ENCODE results near the gene SAP30L. TPM values are rescaled to one million over a fixed set of nuclear protein-coding genes. Genes with fewer than 3 reads are reported as not detected.

The SAP30L gene
- total RNA-seq, 1 experiment from 2014 or later = 15.8 TPM

DNA sequence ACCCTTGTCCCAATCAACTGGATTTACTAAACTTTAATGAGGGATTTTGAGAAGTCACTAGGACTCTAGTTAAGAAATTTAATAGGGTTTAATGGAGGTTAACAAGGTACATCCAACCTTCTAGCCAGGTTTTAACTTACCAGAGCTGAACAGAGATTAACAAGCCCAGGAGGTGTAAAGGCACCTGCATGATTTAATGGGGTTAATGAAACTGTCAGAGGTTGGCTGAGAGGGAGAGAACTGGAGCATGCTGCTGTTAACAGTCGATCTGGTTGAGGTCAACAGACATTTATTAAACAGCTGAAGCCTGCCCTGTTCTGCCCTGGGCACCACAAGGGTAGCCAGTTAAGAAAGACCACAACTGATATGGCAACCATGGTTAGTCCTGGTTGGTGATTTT, 18.6 kb downstream of the SAP30L start:
- no peak for DNase-seq (ENCODE audit: low read depth)

DNA sequence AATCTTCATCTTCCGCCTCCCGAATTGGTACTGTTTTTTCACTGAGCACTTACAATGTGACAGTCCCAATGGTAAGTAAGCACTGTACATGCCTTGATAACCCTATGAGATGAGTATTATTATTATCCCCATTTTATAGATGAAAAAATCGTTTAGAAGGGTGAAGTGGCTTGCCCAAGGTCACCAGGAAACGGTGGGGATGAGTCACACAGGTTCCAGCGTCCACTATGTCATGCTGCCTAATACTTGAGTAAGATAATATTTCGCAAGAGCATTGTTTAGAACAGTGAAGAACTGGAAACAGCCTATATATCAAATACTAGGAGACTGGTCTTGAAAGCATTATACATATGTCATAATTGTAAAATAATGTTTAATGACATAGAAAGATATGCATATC, 19.4 kb downstream of the SAP30L start:
- no peak for DNase-seq (ENCODE audit: low read depth)

DNA sequence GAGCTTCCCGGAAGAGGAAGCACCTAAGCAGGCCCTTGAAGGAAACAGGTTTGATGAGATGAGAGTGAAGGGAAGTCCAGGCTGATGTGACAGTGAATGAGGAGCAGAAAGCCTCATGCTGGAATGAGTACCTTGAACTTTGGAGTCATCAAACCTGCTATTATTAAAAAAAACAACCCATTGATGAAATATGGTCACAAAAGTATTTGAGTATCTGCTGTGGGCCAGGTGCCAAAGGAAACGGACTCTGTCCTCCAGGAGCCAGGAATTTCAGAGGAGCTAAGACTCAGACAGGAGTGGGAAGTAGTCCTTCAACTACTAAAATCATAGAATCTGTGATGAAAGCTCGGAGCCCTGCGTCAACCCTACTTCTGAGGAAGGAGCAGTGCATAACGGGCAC, 20.4 kb downstream of the SAP30L start:
- DNase-seq (ENCODE audit: low read depth) = no peak

DNA sequence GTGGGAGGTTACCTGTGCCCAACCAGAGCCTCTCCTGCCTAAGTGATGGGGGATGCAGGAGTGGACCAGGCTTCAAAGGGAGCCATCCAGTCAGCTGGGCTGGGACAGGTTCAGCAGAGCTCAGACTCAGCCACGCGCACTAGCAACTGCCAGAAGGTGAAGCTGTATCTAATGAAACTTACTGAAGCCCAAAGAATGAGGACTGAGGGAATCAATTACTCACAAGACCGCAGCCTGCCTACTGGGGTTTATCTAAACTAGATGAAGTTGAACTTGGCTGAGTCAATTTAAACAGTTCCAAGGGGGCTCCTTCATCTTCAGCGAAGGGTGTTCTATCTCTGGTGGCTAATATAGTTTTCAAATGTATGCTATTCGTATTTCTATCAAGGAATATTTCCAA, 20.9 kb downstream of the SAP30L start:
- DNase-seq (ENCODE audit: low read depth) = no peak

DNA sequence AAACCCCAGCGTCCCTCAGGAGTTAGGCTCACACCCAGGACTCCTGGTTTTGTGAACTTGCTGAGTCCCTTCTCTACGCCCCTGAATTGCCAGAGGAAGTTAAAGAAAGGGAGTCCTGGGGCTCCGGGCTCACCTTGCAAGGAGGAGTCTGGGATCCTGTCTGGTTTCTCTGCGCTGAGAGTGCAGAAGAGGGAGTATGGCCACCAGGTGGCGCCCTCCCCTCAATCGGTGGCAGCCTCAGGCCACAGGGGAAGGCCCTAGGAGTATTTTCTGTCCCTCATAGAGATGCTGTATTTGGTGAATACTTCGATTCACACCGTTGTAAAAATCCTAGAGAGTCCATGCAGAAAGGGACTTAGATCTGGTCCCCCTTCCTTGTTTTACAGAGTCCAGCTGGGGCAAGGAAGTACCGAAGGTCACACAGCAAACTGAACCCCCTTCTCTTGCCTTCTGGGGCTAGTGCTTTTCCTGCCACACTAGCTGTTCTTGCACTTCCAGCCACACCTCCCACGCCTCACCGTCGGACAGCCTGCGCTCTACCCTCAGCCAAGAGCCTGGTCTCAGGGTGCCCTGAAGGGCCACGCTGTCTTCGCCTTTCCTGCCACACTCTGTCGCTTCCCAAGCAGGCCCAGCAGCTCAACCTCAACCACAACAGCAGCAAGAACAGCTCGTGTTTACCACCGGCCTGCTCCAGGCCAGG, 22.0 kb downstream of the SAP30L start:
- DNase-seq (ENCODE audit: low read depth) = peak; percentile 78

DNA sequence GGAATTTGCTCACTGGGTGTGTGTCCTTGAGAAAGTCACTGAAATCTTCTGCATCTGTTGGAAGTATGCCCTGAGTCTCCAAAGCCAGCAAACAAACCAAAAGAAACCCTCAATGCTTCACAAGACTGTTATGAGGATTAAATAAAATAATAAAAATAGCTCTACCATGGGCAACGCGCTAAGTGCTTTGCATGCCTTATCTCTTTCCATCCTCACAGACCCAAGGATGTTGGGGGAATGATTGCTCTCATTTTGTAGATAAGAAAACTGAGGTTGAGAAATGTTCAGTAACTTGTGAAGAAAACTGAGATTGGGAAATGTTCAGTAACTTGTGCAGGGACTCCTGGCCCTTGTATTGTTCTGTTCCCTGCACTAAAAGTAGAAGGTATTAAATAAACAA, 24.3 kb downstream of the SAP30L start:
- DNase-seq (ENCODE audit: low read depth) = no peak

DNA sequence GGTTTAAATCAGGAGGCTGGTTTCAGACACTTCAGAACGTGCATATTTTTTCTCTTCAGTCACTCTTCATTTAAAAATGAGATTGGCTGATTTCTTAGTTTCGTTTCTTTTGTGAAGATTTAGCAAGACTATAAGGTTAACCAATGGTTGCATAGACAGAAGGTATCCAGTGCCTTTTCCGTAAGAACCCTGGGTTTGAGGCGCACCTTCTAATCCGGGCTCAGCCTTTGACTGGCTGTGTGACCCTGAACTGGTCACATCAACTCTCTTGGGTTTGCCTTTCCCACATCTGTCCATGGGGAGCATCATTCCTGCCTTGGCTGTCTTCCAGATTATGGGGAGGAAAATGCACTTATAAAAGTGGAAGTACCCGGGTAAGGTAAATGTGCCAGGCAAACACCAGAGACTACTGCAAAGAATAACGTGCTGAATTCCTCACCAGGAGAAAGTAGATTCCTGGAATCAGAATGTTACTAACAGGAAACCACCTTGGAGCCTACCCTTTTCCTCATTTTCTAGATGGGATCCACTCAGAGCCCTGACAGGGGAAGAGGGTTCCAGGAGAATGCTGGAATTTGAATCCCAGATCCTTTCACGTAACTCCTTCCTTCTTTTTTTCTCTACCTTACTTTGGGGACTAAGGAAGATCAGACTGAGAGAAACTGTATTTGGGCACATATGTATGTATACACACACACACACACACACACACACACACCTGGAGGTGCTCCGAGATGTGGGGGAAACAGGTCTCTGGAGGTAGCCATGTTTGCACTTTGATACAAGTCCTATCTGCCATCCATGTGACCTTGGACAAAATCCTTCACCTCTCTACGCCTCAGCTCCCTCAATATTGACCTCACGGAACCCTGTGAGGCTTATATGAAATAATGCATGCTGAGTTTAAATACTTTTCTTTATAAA, 25.4 kb downstream of the SAP30L start:
- DNase-seq (ENCODE audit: low read depth) = no peak

DNA sequence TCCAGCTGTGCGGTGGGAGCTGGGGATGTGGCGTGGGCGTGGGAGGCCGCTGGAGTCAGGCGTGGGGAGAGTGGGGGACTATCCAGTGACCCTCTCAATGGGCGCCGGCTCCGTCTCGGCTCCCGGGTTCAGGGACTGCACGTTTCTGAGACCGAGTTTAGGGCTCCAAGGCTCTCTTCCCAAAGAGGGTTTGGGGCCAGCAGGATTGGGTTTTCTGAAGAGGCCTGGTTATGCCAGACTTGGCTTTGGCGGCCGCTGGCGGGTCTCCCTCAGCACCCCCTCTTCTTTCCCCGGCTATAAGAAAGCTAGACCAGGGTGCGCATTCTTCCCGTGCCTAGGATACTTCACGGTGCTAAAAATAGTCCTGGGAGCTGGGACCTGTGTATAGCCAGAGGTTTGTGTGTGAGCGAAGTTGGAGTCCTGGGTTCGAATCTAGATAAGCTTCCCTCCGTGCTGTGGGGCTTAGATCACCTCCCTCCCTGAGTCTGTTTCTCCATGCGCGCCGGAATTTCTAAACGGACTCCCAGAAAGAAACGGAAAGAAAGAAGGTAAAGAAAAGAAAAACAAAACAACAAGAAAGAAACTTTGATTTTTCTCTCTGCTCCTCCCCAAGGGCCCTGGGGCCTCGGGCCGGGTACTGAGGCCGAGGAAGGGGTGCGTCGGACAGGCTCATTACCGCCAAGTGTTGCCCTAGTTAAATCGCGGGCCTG, 27.2 kb downstream of the SAP30L start:
- DNase-seq (ENCODE audit: low read depth) = no peak

DNA sequence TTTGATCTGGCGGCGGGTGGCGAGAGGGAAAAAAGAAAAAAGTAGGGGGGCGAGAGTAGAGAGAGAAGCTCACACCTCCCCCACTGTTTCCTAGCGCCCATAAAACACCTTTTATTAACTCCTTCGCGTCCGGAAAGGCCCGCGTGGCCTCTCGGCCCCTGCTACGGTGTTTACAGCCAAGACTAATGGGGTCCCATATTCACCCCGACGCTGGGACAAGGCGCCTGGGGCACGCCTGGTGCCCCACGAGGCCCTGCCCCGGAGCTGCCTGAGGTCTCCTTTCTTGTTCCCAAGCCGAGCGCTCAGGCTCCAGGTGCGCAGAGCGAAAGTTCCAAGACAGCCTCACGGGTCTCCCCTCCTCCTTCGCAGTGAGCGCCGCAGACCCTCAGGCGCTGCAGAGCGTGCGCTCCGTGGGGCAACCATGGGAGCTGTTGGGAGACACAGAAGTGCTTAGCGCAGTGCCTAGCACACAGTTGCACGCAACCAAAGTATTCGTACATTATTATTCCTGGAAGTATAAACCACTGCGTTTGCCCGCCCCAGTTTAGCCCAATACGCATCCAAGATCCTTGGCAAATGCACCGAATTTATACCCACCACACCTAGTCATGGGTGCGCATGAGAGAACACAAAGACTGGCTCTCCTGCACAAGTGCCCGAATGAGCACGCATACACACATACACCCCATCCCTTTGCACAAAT, 27.9 kb downstream of the SAP30L start:
- DNase-seq (ENCODE audit: low read depth) = no peak

DNA sequence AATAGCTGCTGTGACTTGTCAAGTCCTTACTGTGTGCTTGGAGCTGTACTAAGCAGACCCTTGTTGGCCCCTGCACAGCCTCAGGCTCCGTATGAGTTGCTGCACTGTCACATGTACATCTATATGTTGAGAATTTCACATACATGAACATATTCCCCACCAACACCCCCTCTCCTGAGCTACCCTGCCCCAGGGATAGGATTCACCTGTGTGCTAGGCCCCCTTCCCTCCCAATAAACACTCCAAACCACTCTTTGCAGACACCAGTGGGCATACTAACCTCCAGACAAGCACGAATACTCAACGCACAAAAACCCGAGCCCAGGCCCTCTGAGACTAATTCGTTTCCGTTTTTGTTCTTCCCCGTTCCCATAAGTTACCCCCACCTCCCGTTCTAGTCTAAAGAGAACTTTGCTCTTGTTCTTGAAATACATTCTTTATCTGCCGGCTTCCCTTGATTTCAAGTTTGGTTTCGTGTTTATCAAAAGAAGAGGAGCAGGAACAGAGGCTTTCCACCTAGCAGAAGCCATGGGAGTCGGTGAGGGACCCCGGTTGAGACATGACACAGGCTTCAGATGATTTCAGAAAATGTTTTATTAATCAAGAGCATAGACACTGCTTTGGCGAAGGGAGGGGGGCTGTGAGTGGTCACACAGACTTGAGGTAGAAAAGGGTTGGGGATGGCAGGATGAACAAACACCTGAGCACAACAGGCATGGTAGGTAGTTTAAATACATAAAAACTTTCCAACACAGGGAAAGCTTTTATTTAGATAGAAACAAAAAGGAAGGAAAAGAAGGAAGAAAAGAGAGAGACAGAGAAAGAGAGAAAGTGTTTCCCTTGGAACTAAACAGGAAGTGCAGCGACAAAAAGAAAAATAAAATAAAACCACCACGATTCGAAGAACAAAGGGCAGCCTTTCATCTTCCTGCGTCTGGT, 28.9 kb downstream of the SAP30L start:
- no peak for DNase-seq (ENCODE audit: low read depth)

DNA sequence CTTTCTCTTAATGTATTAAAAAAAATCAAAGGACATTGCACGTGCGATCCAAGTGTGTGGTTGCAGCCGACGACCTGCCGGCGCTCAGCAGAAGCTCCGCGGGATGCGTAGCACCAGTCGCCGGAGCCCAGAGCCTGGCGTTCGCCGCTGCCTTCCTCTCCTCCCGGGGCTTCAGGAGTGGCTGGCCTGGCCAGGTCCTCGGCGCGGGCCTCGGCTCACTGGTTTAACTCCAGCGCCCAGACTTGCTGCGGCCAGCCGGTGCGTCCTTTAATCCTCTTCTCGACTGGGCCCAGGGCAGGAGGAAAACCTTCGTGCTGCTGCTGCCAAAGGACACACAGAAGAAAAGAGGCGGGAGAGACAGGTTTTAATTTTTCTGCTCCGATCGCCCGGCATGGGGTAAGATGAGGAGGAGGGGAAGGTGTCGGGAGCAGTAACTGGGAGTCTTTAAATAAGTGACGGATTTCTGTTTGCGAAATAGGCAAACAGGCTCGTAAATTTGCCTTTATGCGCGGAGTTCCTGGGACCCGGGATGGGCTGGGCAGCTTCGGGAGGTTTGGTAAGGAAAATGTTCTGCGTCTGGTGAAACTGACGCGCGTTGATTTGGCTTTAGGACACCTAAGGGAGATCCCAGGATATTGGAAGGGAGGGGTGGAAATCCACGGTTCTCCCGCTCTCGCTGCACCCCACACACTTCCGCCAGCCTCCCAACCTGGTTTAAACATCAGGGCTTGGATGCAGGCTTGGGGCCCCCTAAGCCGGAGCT, 30.0 kb downstream of the SAP30L start:
- DNase-seq (ENCODE audit: low read depth) = no peak

DNA sequence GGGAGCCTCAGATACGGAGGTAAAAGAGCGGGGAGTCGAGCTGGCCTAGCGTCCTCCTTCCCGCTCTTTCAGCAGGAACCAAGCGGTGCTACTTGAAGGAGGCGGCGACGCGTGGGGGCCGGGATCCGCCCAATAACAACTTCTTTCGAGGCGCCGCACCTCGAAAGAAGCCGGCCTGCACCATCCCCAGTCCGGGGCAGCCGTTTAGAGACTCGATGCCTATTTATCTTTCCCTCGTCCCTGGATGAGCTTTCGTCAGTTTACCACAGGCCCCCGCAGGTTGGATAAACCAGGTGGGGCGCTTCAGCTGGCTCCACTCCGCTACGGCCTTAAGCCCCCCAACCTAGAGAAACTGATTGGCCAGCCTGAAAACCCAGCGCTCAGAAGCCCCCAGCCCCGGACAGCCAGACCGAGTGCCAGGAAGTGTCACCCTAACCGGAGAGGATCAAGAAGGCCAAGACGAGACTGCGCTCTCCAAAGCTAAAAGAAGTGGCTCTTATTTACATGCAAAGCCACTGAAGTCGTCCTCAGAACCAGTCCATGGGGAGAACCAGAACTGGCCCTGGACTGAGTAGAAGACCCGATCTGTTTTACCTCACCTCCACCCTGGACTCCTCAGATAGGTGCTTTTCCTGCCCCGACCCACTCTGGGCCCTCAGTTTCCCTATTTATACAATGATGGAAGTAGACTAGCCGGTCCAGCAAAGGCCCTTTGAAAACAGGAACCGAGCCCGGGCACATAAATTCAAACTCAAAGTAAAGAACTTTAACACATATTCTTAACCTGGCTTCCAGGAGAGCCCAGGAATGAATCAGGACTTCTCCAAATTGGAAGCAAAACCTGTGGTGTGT, 30.8 kb downstream of the SAP30L start:
- no peak for DNase-seq (ENCODE audit: low read depth)

DNA sequence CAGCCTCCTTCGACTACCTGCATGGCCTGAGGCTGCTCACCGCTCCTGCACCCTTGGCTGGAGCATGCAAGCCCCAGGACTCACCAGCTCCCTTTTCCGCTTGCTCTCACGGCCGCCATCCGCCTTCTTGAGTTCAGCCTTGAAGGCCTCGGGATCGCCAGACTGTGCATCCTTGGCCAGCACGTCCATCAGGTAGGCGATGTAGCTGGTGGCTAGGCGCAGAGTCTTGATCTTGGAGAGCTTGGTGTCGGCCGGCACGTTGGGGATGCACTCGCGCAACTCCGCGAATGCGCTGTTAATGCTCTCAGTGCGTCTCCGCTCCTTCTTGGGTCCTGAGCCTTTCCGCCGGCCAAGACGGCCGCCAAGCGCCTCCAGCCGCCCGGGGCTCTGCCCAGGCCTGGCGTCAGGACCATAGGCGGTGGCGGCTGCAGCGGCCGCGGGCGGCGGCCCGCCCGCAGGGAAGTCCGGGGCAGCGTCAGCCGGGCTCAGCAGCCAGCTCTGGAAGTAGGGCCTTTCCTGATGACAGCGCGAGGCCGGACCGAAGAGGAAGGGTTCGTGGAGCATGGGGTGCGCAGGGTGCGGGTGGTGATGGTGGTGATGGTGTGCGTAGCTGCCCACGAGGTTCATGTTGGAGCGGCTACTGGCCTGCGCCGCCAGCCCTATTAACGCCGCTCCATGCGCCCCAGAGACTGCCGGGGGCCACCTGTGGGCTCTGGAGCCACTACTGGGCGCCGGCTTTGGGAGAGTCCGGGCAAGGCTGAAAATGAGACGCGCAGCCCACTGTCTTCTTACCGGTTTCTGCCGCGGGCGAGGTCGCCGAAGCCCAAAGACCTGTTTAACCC, 31.8 kb downstream of the SAP30L start:
- DNase-seq (ENCODE audit: low read depth) = peak; percentile 54

DNA sequence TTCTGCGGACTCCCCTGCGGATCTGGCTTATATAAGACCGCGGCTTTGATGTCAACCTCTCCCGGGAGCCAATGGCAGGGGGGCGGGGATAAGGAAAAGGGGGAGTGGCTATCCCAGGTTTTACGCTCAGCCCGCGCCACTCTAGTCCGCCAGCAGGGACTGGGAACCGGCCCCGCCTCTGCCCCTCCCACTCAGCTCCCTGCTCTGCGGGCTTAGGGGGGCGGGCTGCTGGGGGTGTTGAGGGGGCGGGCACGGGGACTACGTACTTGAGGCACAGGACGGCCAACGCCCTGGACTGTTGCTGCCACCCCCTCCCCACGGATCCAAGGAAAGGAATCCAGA, 32.4 kb downstream of the SAP30L start, which contains the start of gene HAND1:
Gene HAND1 (minus strand): TSS at position 4 of the 342 bp plus-strand sequence. CDS start 219 bp downstream, outside the sequence.
- peak; percentile 86 for DNase-seq (ENCODE audit: low read depth)

DNA sequence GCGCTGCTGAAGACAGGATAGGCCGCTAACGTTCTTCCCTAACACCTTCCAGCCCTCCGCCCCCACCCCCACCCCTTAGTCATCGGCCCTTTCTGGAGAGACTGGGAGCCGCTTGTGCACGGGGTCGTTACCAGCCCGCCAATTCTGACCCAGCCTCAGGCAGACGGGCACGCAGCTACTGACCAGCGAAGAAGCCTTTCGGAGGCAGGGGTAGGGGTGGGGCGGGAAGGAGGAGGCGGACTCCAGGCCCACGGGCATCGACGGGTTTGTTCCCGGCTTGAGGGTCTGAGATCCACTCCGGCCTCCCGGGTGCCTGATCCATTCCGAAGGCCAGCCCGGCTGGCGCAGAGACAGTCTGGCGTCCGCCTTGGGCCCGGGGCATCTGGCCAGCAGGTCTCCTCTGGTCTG, 33.0 kb downstream of the SAP30L start:
- peak; percentile 53 for DNase-seq (ENCODE audit: low read depth)

DNA sequence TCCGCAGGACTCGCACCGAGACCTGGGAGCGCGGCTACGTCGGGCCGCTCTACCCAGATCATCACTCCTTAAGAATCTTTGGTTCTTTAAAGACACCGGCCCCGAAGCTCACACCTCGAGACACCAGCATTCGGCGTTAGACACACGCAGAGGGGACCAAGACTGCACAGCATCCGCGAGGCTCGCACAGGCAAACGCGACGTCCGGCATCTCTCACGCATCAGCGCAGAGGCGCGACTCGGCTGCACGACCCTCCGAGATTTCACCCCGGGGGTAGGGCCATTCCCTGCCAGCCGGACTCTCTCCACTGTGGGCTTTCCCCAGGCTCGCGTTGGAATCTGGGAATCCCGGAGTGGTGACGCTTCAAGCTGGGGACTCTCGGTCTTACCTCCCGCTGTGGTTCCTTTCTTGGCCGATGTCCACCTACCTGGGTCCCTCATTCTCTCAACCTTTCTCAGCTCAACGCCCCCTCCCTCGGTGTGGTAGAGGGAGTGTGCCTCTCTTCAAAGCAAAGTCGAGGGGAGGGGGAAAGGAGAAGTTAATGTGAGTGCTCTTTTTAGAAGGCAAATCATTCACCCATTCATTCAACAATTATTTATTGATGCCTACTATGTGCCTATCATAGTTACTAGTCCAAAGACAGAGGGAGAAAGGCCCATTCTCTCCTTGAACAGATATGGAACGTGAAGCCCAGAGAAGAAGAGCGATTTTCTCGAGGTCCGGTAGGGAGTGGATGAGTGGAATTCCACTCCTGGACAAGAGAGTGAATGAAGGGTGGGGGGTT, 33.6 kb downstream of the SAP30L start:
- no peak for DNase-seq (ENCODE audit: low read depth)
